Measurements from ENCODE around the gene BLTP2.

GRCh38 chr17:28646039-28646754 lies 1.2 kb upstream of the BLTP2 start:
- TF ChIP-seq USF2 (CRISPR knock-in tag; IDR thresholded peaks at IDR 0.05) (no peak), CTCF (IDR thresholded peaks at IDR 0.05) (no peak), E2F4 (CRISPR knock-in tag; IDR thresholded peaks at IDR 0.05; ENCODE audit: borderline replicate concordance, low read depth) (no peak), MYBL2 (CRISPR knock-in tag; IDR thresholded peaks at IDR 0.05) (no peak)

Data from WTC11 (cell line).